Mesenteric fat pad (tissue), 1 donor: ENCODE results near the gene ABHD14A. TPM values are rescaled to one million over a fixed set of nuclear protein-coding genes. Genes with fewer than 3 reads are reported as not detected.
A peak's percentile ranks its signal among the peaks of the same experiment; 100 is the strongest.

Source experiments
- DNase-seq: peaks from one replicate; pipeline ENCODE4 v3.0.0-alpha.2; 2020; ENCODE audit warnings: low spot score
- total RNA-seq: library from RNA; stranded (reverse); fragmentation: NEBNext Ultra II Directional; extraction: Animal tissue kit (Norgen Biotek cat#: 25700); gene quantifications from one replicate; pipeline ENCODE4 v1.2.1, GENCODE V29; 2021
- donor health status: DM: yes; HTN: yes; CAD: no.

Gene ABHD14A
- total RNA-seq, 1 donor from 2014 or later: 17.7 TPM

DNA sequence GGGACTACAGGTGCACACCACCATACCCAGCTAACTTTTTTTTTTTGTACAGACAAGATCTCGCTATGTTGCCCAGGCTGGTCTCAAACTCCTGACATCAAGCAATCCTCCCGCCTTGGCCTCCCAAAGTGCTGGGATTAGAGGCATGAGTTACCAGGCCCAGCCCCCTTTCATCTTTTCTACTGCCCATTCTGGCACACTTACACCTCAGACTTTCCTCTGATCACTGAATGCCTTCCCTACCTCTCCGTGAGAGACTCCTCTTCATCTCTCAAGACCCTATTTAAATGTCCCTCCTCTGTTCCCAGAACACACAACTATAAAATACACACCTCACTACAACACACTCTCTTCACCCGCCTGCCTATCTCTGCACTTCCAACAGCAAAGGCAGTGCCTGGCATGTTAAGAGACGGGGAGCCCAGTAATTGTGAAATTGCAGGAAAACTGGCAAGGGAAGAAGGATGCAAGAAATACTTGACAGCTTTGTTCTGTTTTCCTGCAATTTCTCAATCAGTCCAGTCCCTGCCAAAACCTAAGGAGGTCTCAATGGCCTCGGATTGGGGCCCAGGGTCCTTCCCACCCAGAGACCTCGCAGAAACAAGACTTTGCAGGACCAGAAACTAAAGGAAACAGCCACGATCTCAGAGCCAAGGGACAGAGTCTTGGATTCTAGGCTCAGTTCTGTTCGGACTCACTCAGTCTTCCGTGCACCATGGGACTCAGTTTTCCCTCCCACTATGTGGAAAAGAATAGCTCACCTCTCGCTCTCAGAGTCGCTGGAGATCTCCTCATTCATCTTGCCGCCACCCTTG, 34.0 kb upstream of the ABHD14A start:
- peak; percentile 53 for DNase-seq

DNA sequence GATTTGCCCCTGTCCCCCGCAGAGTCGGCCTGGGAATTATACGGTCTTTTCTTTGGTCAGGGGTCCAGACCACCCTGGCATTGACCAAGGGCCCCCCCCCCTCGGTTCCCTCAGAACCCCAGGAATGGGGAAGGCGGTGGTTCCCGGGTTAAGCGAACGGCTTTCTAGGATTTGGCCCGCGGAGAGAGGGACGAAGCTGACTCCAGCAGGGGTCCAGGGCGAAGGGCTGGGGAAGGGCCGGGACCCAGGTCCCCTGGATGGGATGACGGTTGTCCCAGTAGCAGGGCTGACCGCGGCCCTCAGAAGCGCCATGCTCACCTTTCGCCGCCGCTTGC, 33.4 kb upstream of the ABHD14A start:
- no peak for DNase-seq

DNA sequence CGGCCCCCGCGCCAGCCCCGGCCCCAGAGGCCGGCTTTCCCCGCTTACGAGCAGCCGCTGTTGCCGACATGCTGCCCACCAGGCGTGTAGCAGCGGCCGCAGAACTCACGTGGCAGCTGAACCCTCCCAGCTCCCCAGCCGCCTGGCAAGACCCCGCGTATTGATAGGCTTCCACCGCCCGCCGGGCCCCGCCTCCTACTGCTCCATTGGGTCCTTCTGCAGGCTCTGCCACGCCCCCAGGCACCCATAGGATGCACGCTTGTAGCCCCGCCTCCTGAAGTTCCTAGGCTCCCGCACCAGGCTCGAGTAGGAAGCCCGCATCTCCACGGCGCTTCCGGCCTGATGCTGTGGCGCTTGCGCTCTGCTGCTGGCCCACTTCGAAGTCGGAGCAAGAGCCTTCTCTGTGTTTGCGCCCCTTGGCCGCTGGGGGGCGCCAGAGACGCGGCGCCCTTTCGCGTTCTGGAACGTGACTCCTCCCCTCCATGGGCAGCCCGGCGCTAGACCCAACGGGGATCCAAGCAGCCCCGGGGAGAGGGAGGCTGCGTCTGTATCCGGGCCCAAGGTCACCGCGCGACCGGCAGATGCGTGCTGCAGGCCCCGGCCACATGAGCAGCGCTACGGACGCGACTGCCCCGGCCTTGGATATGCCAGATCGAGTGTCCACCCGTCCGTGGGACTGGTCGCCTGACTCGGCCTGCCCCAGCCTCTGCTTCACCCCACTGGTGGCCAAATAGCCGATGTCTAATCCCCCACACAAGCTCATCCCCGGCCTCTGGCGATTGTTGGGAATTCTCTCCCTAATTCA, 32.9 kb upstream of the ABHD14A start, which contains the start of the genes PARP3 and RRP9:
TSS of gene PARP3 (plus strand) at position 566 of the 805 bp plus-strand sequence. CDS start 993 bp downstream, outside the sequence.
TSS of gene RRP9 (minus strand) at position 107 of the 805 bp plus-strand sequence. CDS start at position 70, 37 bp downstream.
- peak; percentile 99 for DNase-seq

DNA sequence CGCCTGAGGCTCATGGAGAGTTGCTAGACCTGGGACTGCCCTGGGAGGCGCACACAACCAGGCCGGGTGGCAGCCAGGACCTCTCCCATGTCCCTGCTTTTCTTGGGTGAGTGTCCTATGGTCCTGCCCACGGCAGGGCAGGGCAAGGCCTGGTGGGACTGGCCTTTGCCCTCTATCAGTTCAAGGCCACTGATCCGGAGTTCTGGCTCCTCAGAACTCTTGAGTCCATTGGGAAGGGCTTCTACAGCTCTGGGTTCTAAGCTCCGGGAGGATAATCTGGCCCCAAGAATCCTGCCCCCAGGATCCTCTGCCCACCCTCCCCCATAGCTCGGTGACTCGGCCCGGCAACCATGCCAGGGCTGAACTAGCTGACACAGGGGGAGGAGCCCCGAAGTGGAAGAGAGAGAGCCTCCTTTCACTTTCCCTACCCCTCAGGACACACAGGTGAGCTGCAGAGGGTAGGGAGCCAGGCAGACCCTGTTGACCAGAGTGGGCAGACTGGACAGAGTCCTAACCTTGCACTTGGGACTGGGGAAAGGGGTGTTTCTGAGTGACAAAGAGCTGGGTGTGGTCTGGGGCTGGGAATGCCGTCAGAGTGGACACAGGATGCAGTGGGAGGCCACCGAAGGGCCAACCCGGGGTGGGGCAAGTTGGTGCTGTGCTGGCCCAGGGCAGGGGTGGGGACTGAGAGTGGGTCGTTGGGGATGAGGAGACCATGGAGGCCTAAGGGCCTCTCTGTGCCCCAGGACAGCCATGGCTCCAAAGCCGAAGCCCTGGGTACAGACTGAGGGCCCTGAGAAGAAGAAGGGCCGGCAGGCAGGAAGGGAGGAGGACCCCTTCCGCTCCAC, 32.0 kb upstream of the ABHD14A start:
- DNase-seq: peak; percentile 90

DNA sequence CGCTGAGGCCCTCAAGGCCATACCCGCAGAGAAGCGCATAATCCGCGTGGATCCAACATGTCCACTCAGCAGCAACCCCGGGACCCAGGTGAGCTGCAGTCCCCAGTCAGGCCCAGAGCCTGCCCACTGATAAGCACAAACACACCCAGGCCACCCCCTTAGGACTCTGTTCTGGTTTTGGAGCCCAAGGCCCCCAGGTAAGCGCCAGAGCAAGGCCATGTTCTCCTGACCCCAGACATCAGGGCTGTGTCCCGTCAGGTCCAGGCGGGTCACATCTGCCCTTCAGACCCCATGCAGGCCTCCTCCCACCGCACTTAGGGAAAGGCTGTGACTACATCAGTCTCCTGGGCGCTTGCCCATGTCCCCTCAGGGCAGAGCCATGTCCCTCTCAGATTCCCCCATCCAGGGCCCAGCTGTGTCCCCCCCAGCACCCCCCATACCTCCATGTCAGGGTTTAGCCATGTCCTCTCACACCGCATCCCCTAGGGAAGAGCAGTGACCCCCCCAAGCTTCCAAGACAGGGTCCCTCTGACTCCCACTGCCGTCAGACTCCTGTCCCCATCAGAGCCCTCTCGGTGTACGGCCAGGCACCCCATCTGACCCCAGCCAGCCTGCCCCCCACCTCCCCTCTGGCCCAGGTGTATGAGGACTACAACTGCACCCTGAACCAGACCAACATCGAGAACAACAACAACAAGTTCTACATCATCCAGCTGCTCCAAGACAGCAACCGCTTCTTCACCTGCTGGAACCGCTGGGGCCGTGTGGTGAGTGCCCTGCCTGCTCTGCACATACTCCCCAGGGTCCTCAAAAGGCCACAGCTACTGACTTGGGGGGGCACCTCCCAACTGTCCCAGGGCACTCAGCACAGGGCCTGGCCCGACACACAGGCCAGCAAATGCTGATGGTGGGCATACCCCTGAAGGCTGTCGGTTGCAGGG, 31.1 kb upstream of the ABHD14A start:
- peak; percentile 90 for DNase-seq

DNA sequence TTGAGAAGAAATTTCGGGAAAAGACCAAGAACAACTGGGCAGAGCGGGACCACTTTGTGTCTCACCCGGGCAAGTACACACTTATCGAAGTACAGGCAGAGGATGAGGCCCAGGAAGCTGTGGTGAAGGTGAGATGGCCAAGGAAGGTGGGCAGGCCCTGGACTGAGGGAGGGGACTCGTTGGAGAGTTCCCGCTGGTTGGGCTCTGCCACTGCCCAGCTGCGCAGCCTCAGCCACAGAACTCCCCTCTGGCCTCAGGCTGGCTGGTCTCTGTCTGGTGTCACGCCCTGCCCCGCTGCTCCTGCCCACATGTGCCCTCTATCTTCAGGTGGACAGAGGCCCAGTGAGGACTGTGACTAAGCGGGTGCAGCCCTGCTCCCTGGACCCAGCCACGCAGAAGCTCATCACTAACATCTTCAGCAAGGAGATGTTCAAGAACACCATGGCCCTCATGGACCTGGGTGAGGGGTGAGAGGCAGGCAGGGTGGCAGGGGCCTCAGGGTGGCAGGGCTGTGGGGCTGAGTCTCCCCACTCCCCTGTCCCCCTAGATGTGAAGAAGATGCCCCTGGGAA, 30.3 kb upstream of the ABHD14A start:
- no peak for DNase-seq

DNA sequence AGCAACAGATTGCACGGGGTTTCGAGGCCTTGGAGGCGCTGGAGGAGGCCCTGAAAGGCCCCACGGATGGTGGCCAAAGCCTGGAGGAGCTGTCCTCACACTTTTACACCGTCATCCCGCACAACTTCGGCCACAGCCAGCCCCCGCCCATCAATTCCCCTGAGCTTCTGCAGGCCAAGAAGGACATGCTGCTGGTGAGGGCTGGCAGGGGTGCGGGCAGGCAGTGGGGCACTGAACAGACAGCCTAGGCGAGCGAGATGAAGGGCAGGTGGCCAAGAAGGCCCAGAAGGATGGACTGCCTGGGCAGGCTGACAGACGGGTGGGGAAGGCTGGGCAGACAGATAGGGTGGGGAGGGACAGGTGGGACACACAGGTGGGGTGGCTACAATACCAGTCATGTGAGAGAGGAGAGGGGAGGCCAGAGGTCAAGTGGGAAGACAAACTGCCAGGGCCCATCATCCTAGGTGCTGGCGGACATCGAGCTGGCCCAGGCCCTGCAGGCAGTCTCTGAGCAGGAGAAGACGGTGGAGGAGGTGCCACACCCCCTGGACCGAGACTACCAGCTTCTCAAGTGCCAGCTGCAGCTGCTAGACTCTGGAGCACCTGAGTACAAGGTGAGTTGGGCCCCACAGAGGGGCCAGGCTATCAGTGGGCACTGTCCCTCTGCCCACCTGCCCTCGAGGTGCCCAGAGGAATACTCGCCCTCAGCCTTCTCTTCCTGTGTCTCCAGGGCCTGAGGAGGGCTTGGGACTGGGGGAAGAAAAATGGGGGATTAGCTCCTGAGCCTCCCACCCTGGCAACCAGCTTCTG, 29.6 kb upstream of the ABHD14A start:
- no peak for DNase-seq

DNA sequence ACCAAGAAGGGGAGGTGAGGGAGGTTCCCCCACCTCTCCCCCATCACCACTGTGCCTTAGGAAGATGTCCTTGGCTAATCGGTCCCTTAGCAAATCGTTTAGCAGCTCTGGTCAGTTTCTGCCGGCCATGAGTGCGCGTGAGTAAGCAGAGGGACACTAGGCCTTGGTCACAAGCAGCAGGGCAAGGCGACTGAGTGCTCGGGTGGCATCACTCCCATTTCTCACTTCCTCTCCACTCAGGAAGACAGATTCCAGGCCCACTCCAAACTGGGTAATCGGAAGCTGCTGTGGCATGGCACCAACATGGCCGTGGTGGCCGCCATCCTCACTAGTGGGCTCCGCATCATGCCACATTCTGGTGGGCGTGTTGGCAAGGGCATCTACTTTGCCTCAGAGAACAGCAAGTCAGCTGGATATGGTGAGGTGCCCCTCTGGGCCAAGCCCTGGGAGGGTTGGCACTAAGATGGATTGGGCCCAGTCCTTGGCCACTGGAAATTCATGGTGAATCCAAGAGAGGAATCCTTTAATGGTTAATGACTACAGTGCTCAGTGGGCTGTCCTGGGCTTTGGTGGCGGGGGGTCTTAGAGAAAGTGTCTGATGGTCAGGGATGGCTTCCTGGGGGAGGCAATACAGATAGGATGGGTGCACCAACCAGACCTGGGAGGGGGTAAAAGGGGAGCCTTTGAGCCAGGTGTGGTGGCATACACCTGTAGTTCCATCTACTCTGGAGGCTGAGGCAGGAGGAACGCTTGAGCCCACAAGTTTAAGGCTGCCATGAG, 28.7 kb upstream of the ABHD14A start:
- DNase-seq: no peak

DNA sequence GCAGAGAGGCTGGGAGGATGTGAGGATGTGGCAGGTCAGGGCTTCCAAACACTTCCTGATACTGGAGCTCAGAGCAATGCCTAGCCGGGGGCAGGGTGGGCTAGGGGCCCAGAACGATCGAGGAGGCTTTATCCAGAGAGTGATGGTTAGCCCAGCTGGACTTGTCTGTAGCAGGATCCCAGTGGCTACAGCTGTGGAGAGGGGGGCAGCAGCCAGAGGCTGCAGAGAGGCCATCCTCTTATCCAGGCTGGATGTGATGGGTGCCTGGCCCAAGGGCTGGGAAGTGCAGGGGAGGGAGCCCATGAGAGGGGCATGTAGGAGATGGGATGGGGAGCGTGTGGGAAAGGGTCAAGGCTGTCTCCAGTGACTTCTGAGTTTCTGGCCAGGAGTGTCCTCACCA, 28.1 kb upstream of the ABHD14A start:
- no peak for DNase-seq

DNA sequence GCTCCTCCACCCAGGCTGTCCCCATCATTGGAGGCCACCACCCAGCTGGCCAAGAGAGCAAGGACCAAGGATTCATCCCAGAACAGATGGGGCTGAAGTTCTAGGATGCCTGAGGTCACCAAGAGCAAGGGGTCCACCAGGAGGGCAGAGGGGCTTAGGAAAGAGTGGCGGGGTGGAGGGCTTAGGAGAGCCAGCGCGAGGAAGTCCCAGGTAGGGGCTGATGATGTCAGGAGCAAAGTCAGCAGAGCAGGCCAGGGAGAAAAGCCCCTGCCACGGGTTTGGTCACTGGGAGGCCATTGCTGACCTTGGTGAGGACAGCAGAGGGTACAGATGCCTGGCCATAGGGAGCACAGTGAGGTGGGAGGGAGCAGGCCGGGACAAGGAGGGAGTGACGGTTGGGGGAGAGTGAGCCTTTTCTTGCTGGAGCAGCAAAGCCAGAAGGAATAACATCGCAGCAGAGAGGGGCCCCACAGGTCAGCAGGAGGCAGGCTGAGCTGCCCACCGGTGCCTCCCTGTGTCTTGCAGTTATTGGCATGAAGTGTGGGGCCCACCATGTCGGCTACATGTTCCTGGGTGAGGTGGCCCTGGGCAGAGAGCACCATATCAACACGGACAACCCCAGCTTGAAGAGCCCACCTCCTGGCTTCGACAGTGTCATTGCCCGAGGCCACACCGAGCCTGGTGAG, 27.5 kb upstream of the ABHD14A start:
- no peak for DNase-seq

DNA sequence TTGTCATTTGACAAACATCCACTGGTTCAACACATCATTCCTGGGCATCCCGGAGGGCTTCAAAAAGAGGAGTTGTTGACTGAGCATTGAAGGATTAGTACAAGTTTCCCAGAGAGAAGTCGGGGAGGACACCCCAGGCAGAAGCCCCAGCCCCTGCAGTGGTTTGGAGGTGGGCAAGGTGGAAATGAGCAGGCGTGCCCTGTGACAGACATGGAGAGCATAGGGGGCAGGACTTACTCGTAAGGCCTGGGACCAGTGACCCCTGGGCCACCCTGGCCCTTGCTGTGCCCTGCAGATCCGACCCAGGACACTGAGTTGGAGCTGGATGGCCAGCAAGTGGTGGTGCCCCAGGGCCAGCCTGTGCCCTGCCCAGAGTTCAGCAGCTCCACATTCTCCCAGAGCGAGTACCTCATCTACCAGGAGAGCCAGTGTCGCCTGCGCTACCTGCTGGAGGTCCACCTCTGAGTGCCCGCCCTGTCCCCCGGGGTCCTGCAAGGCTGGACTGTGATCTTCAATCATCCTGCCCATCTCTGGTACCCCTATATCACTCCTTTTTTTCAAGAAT, 26.8 kb upstream of the ABHD14A start:
- no peak for DNase-seq

DNA sequence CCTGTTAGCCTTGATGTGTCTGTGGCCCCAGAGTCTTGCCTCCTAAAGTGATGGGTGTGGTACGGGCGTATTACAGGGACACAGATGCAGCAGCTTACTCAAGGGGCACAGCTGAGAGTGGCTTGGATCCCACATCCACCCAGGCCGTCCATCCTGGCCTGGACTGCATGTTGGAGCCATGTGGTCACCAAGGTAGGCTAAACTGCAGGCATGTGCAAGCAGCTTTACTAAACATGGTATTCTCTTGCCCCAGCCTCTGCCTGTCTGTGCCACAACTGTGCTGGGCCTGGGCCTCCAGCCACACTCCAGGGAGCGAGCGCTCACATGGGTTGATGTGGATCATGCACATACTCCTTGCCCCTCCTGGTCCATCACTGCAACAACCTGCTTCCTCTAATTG, 25.7 kb upstream of the ABHD14A start:
- no peak for DNase-seq

DNA sequence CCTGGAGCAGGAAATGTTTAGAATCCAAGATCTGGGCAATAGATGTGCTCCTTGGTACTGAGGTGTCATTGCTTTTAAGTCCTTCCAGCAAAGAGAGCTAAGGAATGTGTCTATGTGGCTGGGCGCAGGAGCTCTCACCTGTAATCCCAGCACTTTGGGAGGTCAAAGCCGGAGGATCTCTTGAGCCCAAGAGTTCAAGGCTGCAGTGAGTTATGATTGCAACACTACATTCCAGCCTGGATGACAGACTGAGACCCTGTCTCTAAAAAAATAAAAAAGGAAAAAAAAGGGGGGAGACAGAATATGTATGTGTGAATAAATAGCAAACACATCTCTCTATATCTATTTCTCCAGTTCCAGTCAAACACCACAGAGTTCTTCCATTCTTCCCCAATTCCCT, 24.0 kb upstream of the ABHD14A start:
- no peak for DNase-seq

DNA sequence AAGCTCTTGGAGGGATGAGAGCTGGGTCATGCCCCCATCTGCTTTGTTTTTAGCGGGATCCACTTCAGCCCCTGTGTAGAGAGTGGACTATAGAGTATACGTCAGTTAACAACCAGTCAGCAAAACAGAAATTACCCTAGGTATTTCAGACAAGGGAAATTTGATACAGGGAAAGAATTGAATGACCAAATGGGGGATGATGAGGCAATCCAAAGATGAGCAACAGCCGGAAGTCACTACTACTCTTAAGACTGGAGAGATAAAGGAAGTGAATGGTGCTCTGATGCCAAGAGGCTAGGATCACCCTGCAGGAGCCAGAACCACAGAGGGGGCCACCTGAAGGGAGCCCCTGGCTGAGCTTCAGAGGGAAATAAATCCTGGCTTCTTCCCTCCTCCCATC, 21.4 kb upstream of the ABHD14A start:
- no peak for DNase-seq

DNA sequence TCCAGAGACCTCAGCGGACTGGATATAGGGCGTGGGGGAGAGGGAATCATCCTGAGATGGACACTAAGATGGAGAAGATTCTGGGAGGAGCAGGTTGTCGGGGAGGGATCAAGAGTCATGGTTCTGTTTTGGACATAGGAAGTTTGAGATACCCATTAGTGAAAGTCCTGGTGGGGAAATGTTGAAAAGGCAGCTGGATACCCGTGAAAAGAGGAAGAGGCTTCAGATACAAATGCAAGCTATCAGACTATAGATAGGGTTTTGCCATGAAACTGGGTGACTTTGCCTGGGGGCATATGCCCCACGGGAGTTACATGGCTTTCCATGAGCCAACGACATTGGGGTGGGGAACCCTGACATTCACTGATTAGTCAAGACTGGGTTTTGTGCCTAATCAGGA, 20.8 kb upstream of the ABHD14A start:
- DNase-seq: no peak

DNA sequence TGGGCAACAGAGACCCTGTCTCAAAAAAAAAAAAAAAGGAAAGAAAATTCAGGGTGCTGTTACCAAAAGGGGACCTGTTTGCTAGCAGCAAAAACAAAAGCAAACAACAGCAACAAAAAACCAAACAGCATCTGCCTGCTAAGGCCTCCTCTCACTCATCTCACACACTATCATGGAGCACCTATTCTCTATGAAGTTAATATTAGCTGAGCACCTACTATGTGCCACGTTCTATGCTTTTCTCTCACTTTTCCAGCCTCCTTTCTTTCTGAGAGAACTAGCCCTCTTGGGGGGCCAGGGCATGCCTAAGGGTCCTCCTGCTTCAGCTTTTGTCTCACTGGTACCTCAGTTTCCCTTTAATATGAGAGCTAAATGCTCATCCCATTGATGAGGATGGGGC, 20.2 kb upstream of the ABHD14A start:
- no peak for DNase-seq

DNA sequence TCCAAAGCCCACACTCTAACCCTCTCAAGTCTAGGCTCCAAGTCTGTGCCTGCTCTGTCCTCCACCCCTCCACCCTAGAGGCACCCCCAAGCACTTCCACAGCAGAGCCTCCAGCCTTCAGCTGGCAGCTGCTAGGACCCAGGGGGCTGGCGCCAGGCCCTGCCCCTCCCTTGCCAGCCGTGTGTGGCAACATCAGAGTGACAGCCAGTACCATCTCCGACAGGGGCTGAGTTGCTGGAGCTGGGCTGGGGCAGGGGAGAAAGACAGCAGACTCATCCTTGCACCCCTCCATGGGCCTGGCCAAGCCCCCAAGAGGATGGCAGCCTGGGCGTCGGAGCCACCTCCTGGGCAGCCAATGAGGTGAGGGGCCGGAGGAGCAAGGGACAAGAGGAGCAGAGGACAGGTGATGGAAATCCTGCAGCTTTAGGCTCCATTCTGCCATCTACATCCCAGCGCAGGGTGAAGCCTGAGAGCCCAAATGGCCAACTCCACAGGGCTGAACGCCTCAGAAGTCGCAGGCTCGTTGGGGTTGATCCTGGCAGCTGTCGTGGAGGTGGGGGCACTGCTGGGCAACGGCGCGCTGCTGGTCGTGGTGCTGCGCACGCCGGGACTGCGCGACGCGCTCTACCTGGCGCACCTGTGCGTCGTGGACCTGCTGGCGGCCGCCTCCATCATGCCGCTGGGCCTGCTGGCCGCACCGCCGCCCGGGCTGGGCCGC, 19.5 kb upstream of the ABHD14A start, which contains the start of gene GPR62:
TSS of gene GPR62 (plus strand) at position 207 of the 718 bp plus-strand sequence. CDS start at position 479, 272 bp downstream.
- no peak for DNase-seq
